C4-2B (cell line): ENCODE results near the gene GRAP2.
"Not testable (repeated sequence)": the region's sequence is repeated elsewhere in the genome, so short reads cannot be mapped to it uniquely, and the experiment has no call there.

ENCODE experiments used
- H3K27ac ChIP-seq: fragments of 450-650 bp; 2 replicates; pipeline ENCODE4 v1.5.1; 2017
- ZFX ChIP-seq: fragments of 450-650 bp; IDR thresholded peaks from 2 replicates; pipeline ENCODE4 v1.6.1; 2017
- TF ChIP-seq, protein P1 (sequence below): fragments of 450-650 bp; conservative IDR thresholded peaks from 2 replicates; pipeline ENCODE4 v1.5.1; 2017; ENCODE audit warnings: mild to moderate bottlenecking

GRAP2 gene

DNA sequence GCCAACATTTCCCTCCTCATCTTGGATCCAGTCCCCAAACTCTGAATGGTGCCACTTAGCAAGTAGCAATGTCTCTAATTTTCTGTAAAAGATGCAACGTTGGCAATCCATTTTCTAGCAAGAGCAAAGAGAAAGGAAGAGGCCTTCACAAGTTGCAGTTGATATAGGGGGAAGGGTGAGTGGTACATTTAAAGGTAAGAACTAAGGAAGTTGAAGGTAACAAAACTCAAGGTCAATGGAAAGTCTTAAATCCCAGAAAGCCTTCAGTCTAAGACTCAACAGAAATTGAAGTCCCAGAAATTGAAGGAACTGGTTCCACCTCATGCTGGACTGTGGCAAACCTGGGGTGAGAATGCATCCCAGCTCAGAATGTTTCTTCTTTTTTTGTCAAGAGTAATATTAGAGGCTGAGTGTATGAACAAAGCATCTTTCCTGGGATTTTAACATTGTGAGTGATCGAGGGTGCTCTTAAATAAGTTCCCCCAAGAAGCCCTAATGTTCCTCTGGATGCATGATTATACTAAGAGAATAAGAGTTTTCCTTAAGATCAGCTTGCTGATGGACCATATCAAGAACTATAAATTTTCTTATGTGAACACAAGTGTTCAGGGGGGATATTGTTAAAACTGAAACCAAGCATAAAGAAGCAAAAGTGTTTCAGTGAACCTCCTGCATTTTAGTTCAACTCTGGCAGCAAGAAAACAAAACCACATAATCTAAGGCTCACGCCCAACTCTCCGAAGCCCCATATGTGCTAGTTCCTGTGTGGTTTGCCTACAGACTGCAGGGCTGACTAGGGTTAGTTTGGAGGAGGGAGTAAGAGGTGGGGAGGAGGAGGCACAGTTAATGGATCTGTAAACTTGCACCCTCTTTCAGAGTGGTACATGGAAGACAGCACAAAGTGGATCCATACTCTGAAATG lies at the start of gene GRAP2:
Gene GRAP2 (plus strand): TSS at position 779 of the 922 bp plus-strand sequence. CDS start 46,023 bp downstream, outside the sequence.
- no peak within 1 kb of the TSS for H3K27ac ChIP-seq
- TF ChIP-seq, protein P1, sequence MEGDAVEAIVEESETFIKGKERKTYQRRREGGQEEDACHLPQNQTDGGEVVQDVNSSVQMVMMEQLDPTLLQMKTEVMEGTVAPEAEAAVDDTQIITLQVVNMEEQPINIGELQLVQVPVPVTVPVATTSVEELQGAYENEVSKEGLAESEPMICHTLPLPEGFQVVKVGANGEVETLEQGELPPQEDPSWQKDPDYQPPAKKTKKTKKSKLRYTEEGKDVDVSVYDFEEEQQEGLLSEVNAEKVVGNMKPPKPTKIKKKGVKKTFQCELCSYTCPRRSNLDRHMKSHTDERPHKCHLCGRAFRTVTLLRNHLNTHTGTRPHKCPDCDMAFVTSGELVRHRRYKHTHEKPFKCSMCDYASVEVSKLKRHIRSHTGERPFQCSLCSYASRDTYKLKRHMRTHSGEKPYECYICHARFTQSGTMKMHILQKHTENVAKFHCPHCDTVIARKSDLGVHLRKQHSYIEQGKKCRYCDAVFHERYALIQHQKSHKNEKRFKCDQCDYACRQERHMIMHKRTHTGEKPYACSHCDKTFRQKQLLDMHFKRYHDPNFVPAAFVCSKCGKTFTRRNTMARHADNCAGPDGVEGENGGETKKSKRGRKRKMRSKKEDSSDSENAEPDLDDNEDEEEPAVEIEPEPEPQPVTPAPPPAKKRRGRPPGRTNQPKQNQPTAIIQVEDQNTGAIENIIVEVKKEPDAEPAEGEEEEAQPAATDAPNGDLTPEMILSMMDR: no peak
- no peak for TF ChIP-seq ZFX

- no peak for TF ChIP-seq ZFX
- TF ChIP-seq, protein P1: no peak
- H3K27ac ChIP-seq: no peak overlapping the region
Observed at GRCh38 chr22:39851606-39852315, 49.1 kb upstream of the GRAP2 start.

DNA sequence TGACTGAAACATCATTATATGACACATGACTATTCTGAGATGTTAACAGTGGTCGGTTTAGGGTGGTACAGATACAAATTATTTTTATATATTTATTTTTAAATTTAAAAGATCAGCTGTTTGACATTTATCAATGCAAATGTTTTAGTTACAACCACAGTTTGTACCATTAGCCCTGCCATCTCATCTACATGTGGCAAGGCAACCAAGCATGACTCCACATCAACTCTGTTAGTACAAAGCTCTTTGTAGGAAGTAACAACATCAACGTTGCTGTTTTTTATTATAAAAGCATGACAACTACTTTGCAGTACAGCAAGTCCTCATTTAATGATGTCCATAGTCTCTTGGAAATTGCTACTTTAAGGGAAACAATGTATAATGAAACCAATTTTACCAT lies 48.1 kb upstream of the GRAP2 start:
- TF ChIP-seq, protein P1: no peak
- TF ChIP-seq ZFX: no peak
- H3K27ac ChIP-seq: no peak overlapping the region

DNA sequence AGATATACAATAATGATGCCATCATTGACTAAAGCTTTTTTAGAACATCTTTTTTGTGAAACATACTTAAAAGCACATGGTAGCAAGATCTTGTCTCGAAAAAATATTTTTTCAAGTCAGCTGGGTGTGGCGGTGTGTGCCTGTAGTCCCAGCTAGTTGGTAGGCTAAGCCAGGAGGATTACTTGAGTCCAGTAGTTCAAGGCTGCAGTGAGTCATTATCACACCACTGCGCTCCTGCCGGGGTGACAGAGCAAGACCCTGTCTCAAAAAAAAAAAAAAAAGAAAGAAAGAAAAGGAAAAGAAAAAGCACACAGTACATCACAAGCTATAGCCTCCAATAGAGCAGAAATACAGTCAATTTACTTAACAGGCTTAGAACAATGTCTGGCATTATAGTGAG lies 44.3 kb upstream of the GRAP2 start:
- H3K27ac ChIP-seq: no peak overlapping the region
- TF ChIP-seq, protein P1: no peak
- TF ChIP-seq ZFX: no peak

DNA sequence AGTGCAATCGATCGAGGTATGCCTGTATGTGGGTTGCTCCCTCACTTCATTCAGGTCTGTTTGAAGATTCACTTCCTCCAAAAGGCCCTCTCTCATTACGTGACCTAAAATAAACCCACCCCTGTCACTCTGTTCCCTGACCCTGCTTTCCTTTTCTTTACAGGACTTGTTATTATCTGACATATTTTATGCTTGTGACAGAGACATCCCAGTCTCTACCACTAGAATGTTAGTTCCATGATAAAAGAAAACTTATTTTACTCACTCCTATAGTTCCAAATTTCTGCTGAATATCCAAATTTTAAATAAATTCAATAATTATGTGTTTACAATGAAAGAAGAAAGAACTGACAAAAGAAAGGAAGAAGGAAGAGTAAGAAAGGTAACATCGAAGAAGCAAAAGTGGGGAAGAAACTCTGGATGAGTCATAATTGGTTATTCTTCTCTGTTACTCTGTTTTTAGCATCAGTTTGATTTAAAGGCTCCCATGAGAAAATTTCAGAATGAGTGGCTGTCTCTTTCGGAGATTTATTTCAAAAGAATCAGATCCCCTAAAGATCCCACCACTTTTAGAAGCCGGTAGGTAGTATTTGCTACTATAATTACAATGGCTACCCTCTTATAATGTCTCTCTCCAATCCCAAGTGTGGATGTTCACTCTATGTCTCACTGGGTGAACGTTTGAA lies 40.8 kb upstream of the GRAP2 start:
- H3K27ac ChIP-seq: no peak overlapping the region
- no peak for TF ChIP-seq ZFX
- TF ChIP-seq, protein P1: no peak

GRCh38 chr22:39868741-39869140 lies 32.1 kb upstream of the GRAP2 start:
- H3K27ac ChIP-seq: no peak overlapping the region
- TF ChIP-seq ZFX: no peak
- TF ChIP-seq, protein P1: no peak

- H3K27ac ChIP-seq: not testable (repeated sequence)
Observed at GRCh38 chr22:39869797-39870196, 31.1 kb upstream of the GRAP2 start.
